ENCODE results near the gene GOSR2.

The GOSR2 gene

GRCh38 chr17:46922804-46923635 lies at the start of gene GOSR2:
Gene GOSR2, plus strand, starts transcription at chr17:46923160. Its CDS starts 33 bp downstream, at chr17:46923193.
- peak; percentile 93 for DNase-seq

DNA sequence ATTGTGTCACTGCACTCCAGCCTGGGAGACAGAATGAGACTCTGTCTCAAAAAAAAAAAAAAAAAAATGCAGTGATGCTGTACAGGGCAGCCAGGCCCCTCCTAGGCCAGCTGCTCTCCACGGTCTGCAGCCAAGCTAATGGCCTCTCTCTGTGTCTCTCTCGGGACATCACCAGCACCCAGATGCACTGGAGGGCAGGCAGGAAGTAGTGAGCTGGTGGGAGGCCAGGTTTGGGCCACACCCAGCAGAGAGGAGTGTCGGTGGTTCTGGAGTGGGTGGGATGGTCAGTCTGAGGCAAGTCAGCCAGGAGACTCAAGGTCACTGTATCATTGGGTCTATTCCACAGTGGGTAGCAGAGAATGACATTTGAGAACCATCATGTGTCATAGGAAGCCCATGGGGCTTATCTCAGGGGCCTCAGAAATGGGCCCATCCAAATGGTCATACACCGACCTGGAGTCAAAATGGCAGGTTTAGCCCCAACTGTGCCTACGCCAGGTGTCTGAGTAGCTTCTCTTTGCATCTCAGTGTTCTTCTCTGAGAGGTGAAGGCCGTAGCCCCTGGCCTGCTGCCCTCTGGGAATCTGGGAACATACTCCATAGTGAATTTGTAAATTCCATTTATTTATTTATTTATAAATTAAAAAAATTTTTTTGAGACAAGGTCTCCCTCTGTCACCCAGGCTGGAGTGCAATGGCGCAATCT lies 48.9 kb upstream of the GOSR2 start:
- no peak for DNase-seq

DNA sequence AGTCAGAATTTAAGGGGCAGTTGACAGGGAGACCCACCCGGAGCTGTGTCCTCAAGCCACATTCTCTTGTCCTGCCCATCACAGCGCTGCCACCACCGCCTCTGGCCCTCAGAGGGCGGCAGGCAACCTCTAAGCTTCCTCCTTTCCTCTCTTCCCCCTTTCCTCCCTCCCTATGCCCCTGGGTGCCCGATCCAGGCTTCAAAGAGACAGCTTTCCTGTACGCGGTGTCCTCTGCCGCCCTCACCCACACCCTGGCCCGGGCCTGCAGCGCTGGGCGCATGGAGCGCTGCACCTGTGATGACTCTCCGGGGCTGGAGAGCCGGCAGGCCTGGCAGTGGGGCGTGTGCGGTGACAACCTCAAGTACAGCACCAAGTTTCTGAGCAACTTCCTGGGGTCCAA lies 48.1 kb upstream of the GOSR2 start:
- DNase-seq, result no peak

- no peak for DNase-seq
Measured at GRCh38 chr17:46875849-46876352, 47.1 kb upstream of the GOSR2 start.

- peak; percentile 38 for DNase-seq
Measured at GRCh38 chr17:46876353-46876887, 46.5 kb upstream of the GOSR2 start.

- peak; percentile 13 for DNase-seq
Measured at GRCh38 chr17:46876926-46877325, 46.0 kb upstream of the GOSR2 start.

- DNase-seq, result peak; percentile 4
Measured at GRCh38 chr17:46877466-46877865, 45.5 kb upstream of the GOSR2 start.

DNA sequence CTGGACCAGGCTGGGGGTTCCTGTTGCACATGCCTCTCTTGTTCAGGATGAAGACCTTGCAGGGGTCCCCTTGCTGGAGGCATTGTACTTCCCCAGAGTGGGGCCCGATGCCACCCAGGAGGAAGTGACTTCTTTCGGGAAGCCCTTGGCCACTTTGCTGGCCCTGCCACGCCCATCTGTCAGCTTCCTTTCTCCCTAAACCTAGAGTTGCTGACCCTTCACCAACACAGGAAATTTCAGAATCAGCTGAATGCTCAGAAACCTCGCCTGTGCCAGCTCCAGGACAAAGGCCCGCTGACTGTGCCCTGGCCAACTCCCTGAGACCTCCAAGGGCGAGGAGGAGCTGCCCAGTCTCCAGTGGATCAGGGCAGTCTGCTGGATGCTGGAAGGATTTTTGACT lies 44.9 kb upstream of the GOSR2 start:
- DNase-seq, result no peak

- DNase-seq, result no peak
Measured at GRCh38 chr17:46879101-46879500, 43.9 kb upstream of the GOSR2 start.

- DNase-seq, result no peak
Measured at GRCh38 chr17:46881015-46881414, 41.9 kb upstream of the GOSR2 start.

- no peak for DNase-seq
Measured at GRCh38 chr17:46882666-46883065, 40.3 kb upstream of the GOSR2 start.

- no peak for DNase-seq
Measured at GRCh38 chr17:46883871-46884520, 39.0 kb upstream of the GOSR2 start.

DNA sequence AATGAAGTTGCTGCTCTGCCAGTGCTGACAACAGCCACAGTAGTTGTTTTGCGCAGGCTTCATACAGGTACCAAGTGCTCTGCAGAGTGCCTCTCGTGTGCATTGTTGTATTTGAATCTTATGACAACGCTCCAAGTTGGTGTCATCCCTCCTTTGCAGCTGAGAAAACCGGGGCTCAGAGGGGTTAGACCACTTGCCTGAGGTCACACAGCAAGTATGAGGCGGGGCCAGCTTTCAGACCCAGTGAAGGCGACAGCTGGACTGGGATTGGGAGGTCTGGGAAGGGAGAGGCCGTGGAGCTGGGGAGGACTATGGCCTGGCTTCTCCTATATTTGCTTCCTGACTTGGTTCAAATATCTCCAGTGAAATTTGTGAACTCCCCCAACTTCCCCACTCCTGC lies 38.4 kb upstream of the GOSR2 start:
- DNase-seq, result no peak

DNA sequence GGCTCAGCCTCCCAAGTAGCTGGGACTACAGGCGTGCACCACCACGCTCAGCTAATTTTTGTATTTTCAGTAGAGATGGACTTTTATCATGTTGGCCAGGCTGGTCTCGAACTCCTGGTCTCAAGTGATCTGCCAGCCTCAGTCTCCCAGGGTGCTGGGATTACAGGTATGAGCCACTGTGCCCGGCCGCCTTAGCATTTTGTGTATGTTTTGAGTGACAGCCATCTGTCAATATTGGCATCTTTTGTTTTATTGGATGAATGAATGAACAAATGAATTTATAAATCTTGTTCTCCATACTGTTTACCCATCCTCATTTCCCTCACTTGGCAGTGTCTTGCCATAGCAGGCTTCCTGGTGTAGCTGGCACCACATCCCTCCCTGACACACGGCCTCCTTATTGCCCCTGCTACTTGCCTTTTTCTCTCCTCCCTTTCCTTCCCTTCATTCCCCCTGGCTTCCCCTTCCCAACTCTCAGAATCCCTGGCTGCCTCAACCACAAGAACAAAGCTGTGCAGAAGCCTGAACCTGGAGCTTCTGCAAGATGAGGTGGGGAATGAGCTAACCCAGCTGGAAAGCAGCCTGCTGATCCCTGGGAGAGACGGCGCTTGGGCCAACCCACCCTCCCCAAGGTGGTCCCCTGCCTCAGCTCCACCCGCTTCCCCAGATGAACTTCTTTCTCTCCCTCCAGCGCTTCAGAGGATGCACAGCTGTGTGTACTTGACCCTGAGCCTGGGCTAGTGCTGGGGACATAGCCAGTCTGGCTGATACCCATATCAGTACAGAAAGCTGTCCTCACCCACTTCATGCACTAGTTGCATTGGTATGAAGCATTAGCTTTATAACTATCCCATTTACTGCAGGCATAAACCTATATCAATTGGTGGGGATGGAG lies 37.3 kb upstream of the GOSR2 start:
- DNase-seq, result no peak

DNA sequence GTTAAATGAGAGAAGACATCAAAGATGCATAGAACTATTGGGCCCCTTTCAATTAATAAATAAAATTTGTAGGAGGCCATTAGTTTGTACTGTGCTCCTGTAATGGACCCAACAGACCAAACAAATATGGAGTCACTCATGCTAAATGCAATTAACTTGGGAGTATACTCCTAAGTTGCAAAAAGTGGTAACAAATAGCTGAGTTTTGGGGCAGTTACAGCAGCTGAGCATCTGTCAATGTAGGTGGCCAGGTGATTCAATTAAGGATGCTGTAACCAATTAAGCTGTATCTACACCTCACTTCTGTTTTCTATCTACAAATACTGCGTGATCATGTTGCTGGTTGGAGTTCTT lies 36.7 kb upstream of the GOSR2 start:
- no peak for DNase-seq

DNA sequence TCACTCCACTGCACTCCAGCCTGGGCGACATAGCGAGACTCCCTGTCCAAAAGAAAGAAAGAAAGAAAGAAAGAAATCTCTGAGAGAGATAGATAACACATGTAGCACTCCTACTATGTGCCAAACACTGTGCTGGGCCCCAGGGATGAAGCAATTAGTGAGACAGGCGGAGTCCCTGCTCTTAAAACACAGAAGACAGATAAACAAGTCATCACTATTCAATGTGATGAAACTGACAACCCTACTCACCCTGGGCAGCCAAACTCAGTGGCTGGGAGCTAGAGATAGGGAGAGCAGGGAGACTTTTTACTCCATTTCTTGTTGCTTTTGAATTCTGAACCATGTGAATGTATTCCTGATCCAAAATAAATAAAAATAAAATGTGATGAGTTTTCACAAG lies 35.2 kb upstream of the GOSR2 start:
- no peak for DNase-seq

GRCh38 chr17:46888727-46889126 lies 34.2 kb upstream of the GOSR2 start:
- DNase-seq, result no peak

DNA sequence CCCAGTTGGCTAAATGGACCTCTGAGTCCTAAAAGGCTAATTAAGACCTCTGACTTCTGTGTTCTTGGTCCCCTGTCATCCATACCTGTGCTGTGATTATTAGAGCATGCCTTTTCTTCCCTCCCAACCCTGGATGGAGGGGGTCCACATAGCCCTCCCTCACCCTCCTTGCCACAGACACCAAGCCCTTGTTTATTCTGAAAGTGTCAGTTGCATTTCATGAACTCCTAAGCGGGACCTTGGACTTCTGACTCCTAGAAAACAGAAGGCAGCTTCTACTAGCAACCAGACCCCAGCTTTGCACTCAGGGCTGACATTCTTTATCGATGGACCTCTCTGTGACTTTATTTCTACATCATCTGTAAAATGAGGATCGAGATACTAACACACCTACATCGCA lies 33.4 kb upstream of the GOSR2 start:
- no peak for DNase-seq

GRCh38 chr17:46889992-46890564 lies 32.9 kb upstream of the GOSR2 start:
- DNase-seq, result peak; percentile 58

DNA sequence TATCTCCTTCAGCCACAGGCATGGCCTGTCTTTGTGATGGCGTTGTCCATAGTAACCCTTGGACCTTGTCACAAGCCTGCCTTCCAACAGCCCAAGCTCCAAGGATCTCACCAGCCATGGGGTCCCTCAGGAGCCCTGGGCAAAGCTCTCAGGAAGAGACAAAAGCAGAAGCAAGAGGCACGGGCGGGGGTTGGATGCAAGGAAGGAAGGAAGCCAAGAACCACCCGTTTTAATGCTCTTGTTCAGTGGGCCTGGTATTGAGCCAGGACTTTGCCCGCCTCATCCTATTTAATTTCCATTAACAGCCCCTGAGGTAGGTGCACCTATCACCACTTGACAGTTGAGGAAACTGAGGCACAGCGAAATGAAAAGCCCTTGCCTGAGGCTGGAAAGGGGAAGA lies 32.3 kb upstream of the GOSR2 start:
- DNase-seq, result no peak

GRCh38 chr17:46892192-46892703 lies 30.7 kb upstream of the GOSR2 start:
- no peak for DNase-seq

DNA sequence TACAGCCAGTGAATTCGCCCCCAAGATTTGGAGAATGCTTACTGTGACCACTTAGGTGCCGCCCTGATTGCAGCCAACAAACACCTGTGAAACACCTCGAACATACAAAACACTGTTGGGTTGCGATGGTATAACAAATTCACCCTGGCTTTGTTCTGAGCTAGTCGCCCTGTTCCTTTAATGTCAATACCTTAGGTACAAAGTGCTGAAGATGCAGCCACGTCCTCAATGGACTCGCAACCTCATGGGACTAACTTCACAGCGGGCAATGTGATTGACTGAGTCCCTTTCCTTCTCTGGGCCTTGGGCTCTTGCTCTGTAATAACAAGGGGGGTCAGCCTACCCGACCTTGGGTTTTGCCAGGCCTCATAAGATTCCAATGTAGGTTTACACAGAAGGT lies 28.9 kb upstream of the GOSR2 start:
- no peak for DNase-seq
